ENCODE results near the gene ATP5IF1. TPM values are rescaled to one million over a fixed set of nuclear protein-coding genes. Genes with fewer than 3 reads are reported as not detected.

The ATP5IF1 gene
- total RNA-seq, 2 experiments from 2014 or later: 77.4 to 78.0 TPM

DNA sequence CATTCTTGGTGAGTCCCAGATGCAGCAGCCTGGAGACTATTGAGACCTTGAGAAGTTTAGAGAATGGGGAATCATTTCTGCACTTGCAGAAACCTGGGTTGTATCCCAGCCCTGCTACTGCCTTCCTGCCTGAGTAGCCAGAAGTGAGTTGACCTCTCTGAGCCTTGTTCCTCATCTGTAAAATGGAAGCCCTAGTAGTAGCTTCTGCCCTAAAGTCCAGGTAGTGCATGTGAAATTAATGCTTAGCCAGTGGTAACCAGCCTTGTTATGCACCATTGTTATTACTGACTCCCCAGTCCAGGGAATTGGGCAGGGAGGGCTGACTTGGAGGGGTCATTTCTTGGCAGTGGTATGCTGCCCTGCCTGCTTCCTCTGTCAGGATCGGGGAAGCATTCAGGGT lies 29.0 kb downstream of the ATP5IF1 start:
- Mint-ChIP-seq H3K4me1 (ENCODE audit: low read depth) (peaks cover 16% of the 10 kb centered on the region), H3K4me3 (no peak overlapping the region), H3K9me3 (no peaks in the 10 kb centered on the region), H3K27ac (no peak overlapping the region), H3K27me3 (no peaks in the 10 kb centered on the region), H3K36me3 (ENCODE audit: low read depth) (no peaks in the 10 kb centered on the region)
- ChIA-PET CTCF (no interaction called here), POLR2A (no interaction called here)
- Histone ChIP-seq H3K4me1 (ENCODE audit: insufficient read depth, low read length) (peaks cover 26% of the 10 kb centered on the region), H3K9me3 (ENCODE audit: control insufficient read depth in 1 of 2, insufficient read depth in 1 of 2, low read length in 2 of 2) (no peaks in the 10 kb centered on the region), H3K4me3 (ENCODE audit: low read length) (no peak overlapping the region), H3K27ac (ENCODE audit: low read depth in 1 of 2, low read length in 2 of 2) (no peak overlapping the region), H3K36me3 (ENCODE audit: insufficient read depth, low read length) (peaks cover 5% of the 10 kb centered on the region), H3K27me3 (ENCODE audit: control insufficient read depth in 1 of 2, insufficient read depth in 2 of 2, low read length in 2 of 2) (no peaks in the 10 kb centered on the region)
- intact Hi-C loops (cut with DNase I, micrococcal nuclease): no loop called here
- DNase-seq: no peak
- ATAC-seq (ENCODE audit: poor library complexity): no peak
- TF ChIP-seq, protein P1, sequence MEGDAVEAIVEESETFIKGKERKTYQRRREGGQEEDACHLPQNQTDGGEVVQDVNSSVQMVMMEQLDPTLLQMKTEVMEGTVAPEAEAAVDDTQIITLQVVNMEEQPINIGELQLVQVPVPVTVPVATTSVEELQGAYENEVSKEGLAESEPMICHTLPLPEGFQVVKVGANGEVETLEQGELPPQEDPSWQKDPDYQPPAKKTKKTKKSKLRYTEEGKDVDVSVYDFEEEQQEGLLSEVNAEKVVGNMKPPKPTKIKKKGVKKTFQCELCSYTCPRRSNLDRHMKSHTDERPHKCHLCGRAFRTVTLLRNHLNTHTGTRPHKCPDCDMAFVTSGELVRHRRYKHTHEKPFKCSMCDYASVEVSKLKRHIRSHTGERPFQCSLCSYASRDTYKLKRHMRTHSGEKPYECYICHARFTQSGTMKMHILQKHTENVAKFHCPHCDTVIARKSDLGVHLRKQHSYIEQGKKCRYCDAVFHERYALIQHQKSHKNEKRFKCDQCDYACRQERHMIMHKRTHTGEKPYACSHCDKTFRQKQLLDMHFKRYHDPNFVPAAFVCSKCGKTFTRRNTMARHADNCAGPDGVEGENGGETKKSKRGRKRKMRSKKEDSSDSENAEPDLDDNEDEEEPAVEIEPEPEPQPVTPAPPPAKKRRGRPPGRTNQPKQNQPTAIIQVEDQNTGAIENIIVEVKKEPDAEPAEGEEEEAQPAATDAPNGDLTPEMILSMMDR (IDR thresholded peaks at IDR 0.05): no peak

DNA sequence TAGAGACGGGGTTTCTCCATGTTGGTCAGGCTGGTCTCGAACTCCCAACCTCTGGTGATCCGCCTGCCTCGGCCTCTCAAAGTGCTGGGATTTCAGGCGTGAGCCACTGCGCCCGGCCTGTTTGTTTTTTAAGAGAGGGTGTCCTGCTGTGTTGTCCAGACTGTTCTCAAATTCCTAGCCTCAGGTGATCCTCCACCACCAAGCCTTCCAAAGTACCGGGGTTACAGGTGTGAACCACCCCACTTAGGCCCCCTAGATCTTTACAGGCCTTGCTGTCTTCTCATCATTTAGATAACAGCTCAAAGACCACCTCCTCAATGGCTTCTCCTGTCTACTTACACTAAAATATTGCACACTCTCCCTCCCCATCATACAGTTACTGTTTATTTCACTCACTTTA lies 29.7 kb downstream of the ATP5IF1 start:
- Mint-ChIP-seq H3K4me3 (no peak overlapping the region), H3K9me3 (no peaks in the 10 kb centered on the region), H3K4me1 (ENCODE audit: low read depth) (peaks cover 14% of the 10 kb centered on the region), H3K27ac (no peak overlapping the region), H3K36me3 (ENCODE audit: low read depth) (no peaks in the 10 kb centered on the region), H3K27me3 (no peaks in the 10 kb centered on the region)
- DNase-seq (no peak), ATAC-seq (ENCODE audit: poor library complexity) (no peak)
- H3K9me3 ChIP-seq (ENCODE audit: control insufficient read depth in 1 of 2, insufficient read depth in 1 of 2, low read length in 2 of 2): no peaks in the 10 kb centered on the region
- H3K4me1 ChIP-seq (ENCODE audit: insufficient read depth, low read length): peaks cover 20% of the 10 kb centered on the region
- peaks cover 5% of the 10 kb centered on the region for H3K36me3 ChIP-seq (ENCODE audit: insufficient read depth, low read length)
- TF ChIP-seq, protein P1 (IDR thresholded peaks at IDR 0.05): no peak
- H3K4me3 ChIP-seq (ENCODE audit: low read length): no peak overlapping the region
- ChIA-PET CTCF (interaction anchor here (1.1 kb wide), 1 partner anchor 17 kb away, joined by 3 read pairs; no protein-coding TSS in a partner anchor), POLR2A (interaction anchor here (1.2 to 1.7 kb wide), 2 partner anchors 9 to 17 kb away, joined by 4 read pairs; no protein-coding TSS in a partner anchor)
- intact Hi-C loops (cut with DNase I, micrococcal nuclease): no loop called here
- H3K27me3 ChIP-seq (ENCODE audit: control insufficient read depth in 1 of 2, insufficient read depth in 2 of 2, low read length in 2 of 2): no peaks in the 10 kb centered on the region
- H3K27ac ChIP-seq (ENCODE audit: low read depth in 1 of 2, low read length in 2 of 2): no peak overlapping the region

DNA sequence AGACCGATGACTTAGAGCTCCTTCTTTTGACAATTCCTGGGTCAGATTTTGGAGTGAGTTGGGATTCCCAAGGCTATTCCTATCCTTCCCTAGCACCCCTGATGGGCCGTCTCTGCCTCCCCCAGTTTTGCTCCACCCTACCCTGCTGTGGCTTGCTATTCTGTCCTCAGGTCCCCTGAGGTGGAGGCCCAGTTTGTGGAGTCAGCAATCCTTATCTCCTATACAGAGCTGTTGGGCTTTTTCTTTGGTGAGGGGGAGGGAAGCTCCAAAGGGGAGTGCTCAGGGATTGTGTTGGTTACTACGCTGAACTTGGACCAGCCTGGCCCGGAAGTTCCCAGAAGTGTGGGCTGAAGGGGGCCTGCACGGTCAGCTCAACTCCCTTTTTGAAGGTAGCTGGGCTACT lies 31.0 kb downstream of the ATP5IF1 start:
- H3K27me3 ChIP-seq (ENCODE audit: control insufficient read depth in 1 of 2, insufficient read depth in 2 of 2, low read length in 2 of 2): no peaks in the 10 kb centered on the region
- no peaks in the 10 kb centered on the region for H3K36me3 Mint-ChIP-seq (ENCODE audit: low read depth)
- no peaks in the 10 kb centered on the region for H3K9me3 Mint-ChIP-seq
- intact Hi-C loops (cut with DNase I, micrococcal nuclease): no loop called here
- peaks cover 8% of the 10 kb centered on the region for H3K4me1 ChIP-seq (ENCODE audit: insufficient read depth, low read length)
- no peak for ATAC-seq (ENCODE audit: poor library complexity)
- no peak overlapping the region for H3K27ac ChIP-seq (ENCODE audit: low read depth in 1 of 2, low read length in 2 of 2)
- no peak overlapping the region for H3K4me3 Mint-ChIP-seq
- TF ChIP-seq, protein P1 (IDR thresholded peaks at IDR 0.05): no peak
- no peak overlapping the region for H3K4me3 ChIP-seq (ENCODE audit: low read length)
- H3K27ac Mint-ChIP-seq: no peak overlapping the region
- ChIA-PET CTCF (interaction anchor here (0.6 to 1.1 kb wide), 3 partner anchors 19 to 205 kb away, joined by 3 to 4 read pairs (median 3); no protein-coding TSS in a partner anchor), POLR2A (interaction anchor here (0.6 to 1.7 kb wide), 5 partner anchors 11 to 698 kb away, joined by 3 to 4 read pairs (median 4); partner anchors contain the start of gene ATP5IF1)
- no peaks in the 10 kb centered on the region for H3K9me3 ChIP-seq (ENCODE audit: control insufficient read depth in 1 of 2, insufficient read depth in 1 of 2, low read length in 2 of 2)
- H3K36me3 ChIP-seq (ENCODE audit: insufficient read depth, low read length): peaks cover 6% of the 10 kb centered on the region
- H3K27me3 Mint-ChIP-seq: no peaks in the 10 kb centered on the region
- H3K4me1 Mint-ChIP-seq (ENCODE audit: low read depth): peaks cover 5% of the 10 kb centered on the region
- DNase-seq: no peak
